Measurements from ENCODE around the gene DDA1.

- TF ChIP-seq CTCF (IDR thresholded peaks at IDR 0.05) (peak; percentile 73 to 96 (median 90)), POLR2A (IDR thresholded peaks at IDR 0.05) (no peak)
These were observed 26.8 kb upstream of the DDA1 start for GRCh38 chr19:17282488-17283125.

Measured in adrenal gland (tissue), 5 donors.